ENCODE data around the gene SND1.

The SND1 gene

DNA sequence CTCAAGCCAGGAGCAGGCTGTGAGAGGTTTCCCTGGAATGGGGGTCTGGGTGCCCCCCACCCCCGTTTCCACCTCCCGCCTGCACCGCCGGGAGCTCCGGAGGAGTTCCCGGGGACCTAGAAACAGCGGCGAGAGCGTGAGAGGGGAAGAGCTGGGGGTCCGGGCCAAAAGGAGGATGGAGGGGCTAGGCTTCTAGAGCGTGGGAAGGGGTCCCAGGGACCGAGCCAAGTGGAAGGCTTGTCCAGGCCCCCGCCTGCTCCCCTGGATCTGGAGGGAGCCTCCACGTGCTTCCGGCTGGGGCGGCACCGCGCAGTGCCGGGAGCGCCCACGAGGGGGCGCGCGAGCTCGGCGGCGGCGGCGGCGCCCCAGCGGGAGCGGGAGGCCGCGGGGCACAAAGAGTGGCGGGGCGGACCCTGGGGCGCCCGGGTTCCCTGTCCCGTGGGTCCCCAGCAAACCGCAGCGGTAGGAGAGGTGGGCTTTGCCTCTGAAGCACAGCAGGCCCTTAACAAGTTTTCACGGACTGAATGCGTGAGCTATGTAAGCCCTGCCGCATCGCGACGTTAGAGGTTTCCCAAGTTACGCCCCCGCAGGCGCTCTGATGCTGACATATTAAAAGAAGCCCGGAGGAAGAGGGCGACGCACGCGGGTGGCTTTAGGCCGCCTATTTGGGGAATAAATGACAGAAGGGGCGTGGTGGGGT is 483.7 kb downstream of the SND1 start (continued):
- TF ChIP-seq PATZ1 (tag by site-specific recombination; IDR thresholded peaks at IDR 0.05) (peak; percentile 91), KLF9 (tag by site-specific recombination; IDR thresholded peaks at IDR 0.05; ENCODE audit: low read depth) (peak; percentile 45; the same call in 1 of the 2 replicates), ZNF664 (tag by site-specific recombination; IDR thresholded peaks at IDR 0.05) (no peak), ZBTB10 (tag by site-specific recombination; IDR thresholded peaks at IDR 0.05) (peak; percentile 90), MYNN (tag by site-specific recombination; IDR thresholded peaks at IDR 0.05; ENCODE audit: borderline replicate concordance) (no peak; the same call in 1 of the 2 replicates), EGR2 (tag by site-specific recombination; IDR thresholded peaks at IDR 0.05; ENCODE audit: low read depth) (peak; percentile 53), ZNF148 (tag by site-specific recombination; IDR thresholded peaks at IDR 0.05; ENCODE audit: borderline replicate concordance) (no peak), ZNF561 (tag by site-specific recombination; IDR thresholded peaks at IDR 0.05; ENCODE audit: borderline replicate concordance) (peak; percentile 69; the same call in 1 of the 2 replicates), ZNF585B (tag by site-specific recombination; IDR thresholded peaks at IDR 0.05) (no peak), IKZF3 (tag by site-specific recombination; IDR thresholded peaks at IDR 0.05) (peak; percentile 67; the same call in 1 of the 2 replicates), GLIS2 (tag by site-specific recombination; IDR thresholded peaks at IDR 0.05) (peak; percentile 66), ZBTB8A (tag by site-specific recombination; IDR thresholded peaks at IDR 0.05) (peak; percentile 84), KLF10 (tag by site-specific recombination; IDR thresholded peaks at IDR 0.05) (peak; percentile 34; the same call in 1 of the 2 replicates), ZNF423 (tag by site-specific recombination; IDR thresholded peaks at IDR 0.05) (peak; percentile 48; the same call in 1 of the 2 replicates), ZSCAN30 (tag by site-specific recombination; IDR thresholded peaks at IDR 0.05) (peak; percentile 72), ZFHX2 (tag by site-specific recombination; conservative IDR thresholded peaks at IDR 0.05) (peak; percentile 71), ZNF654 (tag by site-specific recombination; IDR thresholded peaks at IDR 0.05; ENCODE audit: low read depth) (0 out of 2 replicates have a peak, but pooled peaks have one; percentile 1), ZNF626 (tag by site-specific recombination; IDR thresholded peaks at IDR 0.05) (no peak), ZNF677 (tag by site-specific recombination; IDR thresholded peaks at IDR 0.05) (peak; percentile 53; the same call in 1 of the 2 replicates), ZXDB (tag by site-specific recombination; IDR thresholded peaks at IDR 0.05) (0 out of 2 replicates have a peak, but pooled peaks have one; percentile 26), ZNF501 (tag by site-specific recombination; IDR thresholded peaks at IDR 0.05) (0 out of 2 replicates have a peak, but pooled peaks have one; percentile 36), ZNF266 (tag by site-specific recombination; IDR thresholded peaks at IDR 0.05; ENCODE audit: low read depth) (no peak)
- TF ChIP-seq, protein P1, sequence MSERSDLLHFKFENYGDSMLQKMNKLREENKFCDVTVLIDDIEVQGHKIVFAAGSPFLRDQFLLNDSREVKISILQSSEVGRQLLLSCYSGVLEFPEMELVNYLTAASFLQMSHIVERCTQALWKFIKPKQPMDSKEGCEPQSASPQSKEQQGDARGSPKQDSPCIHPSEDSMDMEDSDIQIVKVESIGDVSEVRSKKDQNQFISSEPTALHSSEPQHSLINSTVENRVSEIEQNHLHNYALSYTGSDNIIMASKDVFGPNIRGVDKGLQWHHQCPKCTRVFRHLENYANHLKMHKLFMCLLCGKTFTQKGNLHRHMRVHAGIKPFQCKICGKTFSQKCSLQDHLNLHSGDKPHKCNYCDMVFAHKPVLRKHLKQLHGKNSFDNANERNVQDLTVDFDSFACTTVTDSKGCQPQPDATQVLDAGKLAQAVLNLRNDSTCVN (tag by site-specific recombination; optimal IDR thresholded peaks at IDR 0.05), result peak; percentile 48
- TF ChIP-seq, protein P2, sequence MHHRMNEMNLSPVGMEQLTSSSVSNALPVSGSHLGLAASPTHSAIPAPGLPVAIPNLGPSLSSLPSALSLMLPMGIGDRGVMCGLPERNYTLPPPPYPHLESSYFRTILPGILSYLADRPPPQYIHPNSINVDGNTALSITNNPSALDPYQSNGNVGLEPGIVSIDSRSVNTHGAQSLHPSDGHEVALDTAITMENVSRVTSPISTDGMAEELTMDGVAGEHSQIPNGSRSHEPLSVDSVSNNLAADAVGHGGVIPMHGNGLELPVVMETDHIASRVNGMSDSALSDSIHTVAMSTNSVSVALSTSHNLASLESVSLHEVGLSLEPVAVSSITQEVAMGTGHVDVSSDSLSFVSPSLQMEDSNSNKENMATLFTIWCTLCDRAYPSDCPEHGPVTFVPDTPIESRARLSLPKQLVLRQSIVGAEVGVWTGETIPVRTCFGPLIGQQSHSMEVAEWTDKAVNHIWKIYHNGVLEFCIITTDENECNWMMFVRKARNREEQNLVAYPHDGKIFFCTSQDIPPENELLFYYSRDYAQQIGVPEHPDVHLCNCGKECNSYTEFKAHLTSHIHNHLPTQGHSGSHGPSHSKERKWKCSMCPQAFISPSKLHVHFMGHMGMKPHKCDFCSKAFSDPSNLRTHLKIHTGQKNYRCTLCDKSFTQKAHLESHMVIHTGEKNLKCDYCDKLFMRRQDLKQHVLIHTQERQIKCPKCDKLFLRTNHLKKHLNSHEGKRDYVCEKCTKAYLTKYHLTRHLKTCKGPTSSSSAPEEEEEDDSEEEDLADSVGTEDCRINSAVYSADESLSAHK (tag by site-specific recombination; IDR thresholded peaks at IDR 0.05), result peak; percentile 86
- TF ChIP-seq, protein P3, sequence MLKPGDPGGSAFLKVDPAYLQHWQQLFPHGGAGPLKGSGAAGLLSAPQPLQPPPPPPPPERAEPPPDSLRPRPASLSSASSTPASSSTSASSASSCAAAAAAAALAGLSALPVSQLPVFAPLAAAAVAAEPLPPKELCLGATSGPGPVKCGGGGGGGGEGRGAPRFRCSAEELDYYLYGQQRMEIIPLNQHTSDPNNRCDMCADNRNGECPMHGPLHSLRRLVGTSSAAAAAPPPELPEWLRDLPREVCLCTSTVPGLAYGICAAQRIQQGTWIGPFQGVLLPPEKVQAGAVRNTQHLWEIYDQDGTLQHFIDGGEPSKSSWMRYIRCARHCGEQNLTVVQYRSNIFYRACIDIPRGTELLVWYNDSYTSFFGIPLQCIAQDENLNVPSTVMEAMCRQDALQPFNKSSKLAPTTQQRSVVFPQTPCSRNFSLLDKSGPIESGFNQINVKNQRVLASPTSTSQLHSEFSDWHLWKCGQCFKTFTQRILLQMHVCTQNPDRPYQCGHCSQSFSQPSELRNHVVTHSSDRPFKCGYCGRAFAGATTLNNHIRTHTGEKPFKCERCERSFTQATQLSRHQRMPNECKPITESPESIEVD (tag by site-specific recombination; IDR thresholded peaks at IDR 0.05), result no peak
